GM19240 (cell line): ENCODE measurements around the gene KLK2.

Experiments used
- DNase-seq: peaks from one replicate; pipeline ENCODE4 v3.0.0; 2011; ENCODE audit warnings: low spot score; ENCODE audit not compliant: insufficient read length

The KLK2 gene

GRCh38 chr19:50850738-50851137, 22.5 kb upstream of the KLK2 start:
- no peak for DNase-seq

- no peak for DNase-seq
Measured at GRCh38 chr19:50851620-50852019, 21.6 kb upstream of the KLK2 start.

GRCh38 chr19:50854636-50855410, 18.4 kb upstream of the KLK2 start, which contains the start of gene KLK3:
Gene KLK3, plus strand, starts transcription at chr19:50854915. Its CDS starts 41 bp downstream, at chr19:50854956.
- no peak for DNase-seq

- DNase-seq, result no peak
Measured at GRCh38 chr19:50857366-50857765, 15.9 kb upstream of the KLK2 start.

- DNase-seq, result no peak
Measured at GRCh38 chr19:50858886-50859285, 14.4 kb upstream of the KLK2 start.

GRCh38 chr19:50859849-50860248, 13.4 kb upstream of the KLK2 start:
- no peak for DNase-seq

GRCh38 chr19:50861010-50861409, 12.2 kb upstream of the KLK2 start:
- DNase-seq, result no peak

GRCh38 chr19:50861496-50862286, 11.5 kb upstream of the KLK2 start:
- no peak for DNase-seq

GRCh38 chr19:50869479-50869878, 3.8 kb upstream of the KLK2 start:
- DNase-seq, result no peak

GRCh38 chr19:50870417-50871089, 2.7 kb upstream of the KLK2 start:
- no peak for DNase-seq

GRCh38 chr19:50874211-50874610, 972 bp downstream of the KLK2 start:
- no peak for DNase-seq

GRCh38 chr19:50875795-50876422, 2.7 kb downstream of the KLK2 start:
- DNase-seq, result no peak

- no peak for DNase-seq
Measured at GRCh38 chr19:50876456-50876855, 3.2 kb downstream of the KLK2 start.

- no peak for DNase-seq
Measured at GRCh38 chr19:50877338-50877737, 4.1 kb downstream of the KLK2 start.

GRCh38 chr19:50878851-50879250, 5.6 kb downstream of the KLK2 start:
- no peak for DNase-seq

GRCh38 chr19:50880241-50880640, 7.0 kb downstream of the KLK2 start:
- DNase-seq, result no peak

- no peak for DNase-seq
Measured at GRCh38 chr19:50882188-50882587, 8.9 kb downstream of the KLK2 start.

- no peak for DNase-seq
Measured at GRCh38 chr19:50889638-50890037, 16.4 kb downstream of the KLK2 start.

- no peak for DNase-seq
Measured at GRCh38 chr19:50890422-50891252, 17.4 kb downstream of the KLK2 start.

- no peak for DNase-seq
Measured at GRCh38 chr19:50891253-50891625, 18.0 kb downstream of the KLK2 start.
